Stimulated activated naive CD4-positive, alpha-beta T cell treated with Interleukin-2 at 50 U/mL for 16 hours (primary cell): Measurements from ENCODE around the gene RPL18A.

ENCODE experiments used
- DNase-seq: peaks from one replicate; lab custom pipeline; 2025; lab: John Stamatoyannopoulos, UW

RPL18A gene

GRCh38 chr19:17910791-17911360, 51.2 kb downstream of the RPL18A start:
- DNase-seq: no peak
